GM06990 (cell line): ENCODE measurements around the gene PROB1.

Experiments used
- DNase-seq: peaks from one replicate; pipeline ENCODE4 v3.0.0-alpha.2; 2011; ENCODE audit not compliant: insufficient read length; ENCODE audit errors: extremely low read depth
- H3K27me3 ChIP-seq: replicated peaks from 2 replicates; pipeline ENCODE4 v1.6.0; 2011; ENCODE audit warnings: low read length; ENCODE audit not compliant: control insufficient read depth, insufficient read depth
- H3K36me3 ChIP-seq: 2 replicates; pipeline ENCODE4 v1.5.1; 2011; ENCODE audit warnings: low read length; ENCODE audit not compliant: control insufficient read depth, insufficient read depth
- H3K4me3 ChIP-seq: replicated peaks from 2 replicates; pipeline ENCODE4 v1.5.1; 2011; ENCODE audit warnings: low read depth, mild to moderate bottlenecking, control low read depth, low read length
- CTCF ChIP-seq: IDR thresholded peaks from 2 replicates; pipeline ENCODE4 v1.5.1; 2011; ENCODE audit warnings: low read length, control low read depth, mild to moderate bottlenecking, inconsistent platforms; ENCODE audit not compliant: insufficient read depth, poor library complexity, severe bottlenecking

The PROB1 gene

GRCh38 chr5:139381837-139382761 is 12.8 kb downstream of the PROB1 start:
- no peak for TF ChIP-seq CTCF
- Histone ChIP-seq H3K27me3 (no peaks in the 10 kb centered on the region), H3K4me3 (no peak overlapping the region), H3K36me3 (no peaks in the 10 kb centered on the region; the same call in none of the 2 replicates)
- DNase-seq = no peak

GRCh38 chr5:139379626-139380449 is 15.1 kb downstream of the PROB1 start:
- Histone ChIP-seq H3K4me3 (no peak overlapping the region), H3K27me3 (no peaks in the 10 kb centered on the region), H3K36me3 (no peaks in the 10 kb centered on the region)
- no peak for DNase-seq
- no peak for TF ChIP-seq CTCF

GRCh38 chr5:139378941-139379361 is 16.0 kb downstream of the PROB1 start:
- Histone ChIP-seq H3K4me3 (no peak overlapping the region), H3K27me3 (no peaks in the 10 kb centered on the region), H3K36me3 (no peaks in the 10 kb centered on the region)
- no peak for TF ChIP-seq CTCF
- DNase-seq = no peak

- Histone ChIP-seq H3K36me3 (no peaks in the 10 kb centered on the region), H3K4me3 (no peak overlapping the region), H3K27me3 (no peaks in the 10 kb centered on the region)
- no peak for TF ChIP-seq CTCF
- no peak for DNase-seq
Measured at GRCh38 chr5:139378101-139378825, 16.6 kb downstream of the PROB1 start.

GRCh38 chr5:139377226-139377625 is 17.7 kb downstream of the PROB1 start:
- TF ChIP-seq CTCF = no peak
- Histone ChIP-seq H3K27me3 (no peaks in the 10 kb centered on the region), H3K36me3 (no peaks in the 10 kb centered on the region), H3K4me3 (no peak overlapping the region)
- DNase-seq = no peak
